ENCODE measurements around the gene CHST8.
"Not testable (repeated sequence)": the region's sequence is repeated elsewhere in the genome, so short reads cannot be mapped to it uniquely, and the experiment has no call there.

CHST8 gene

GRCh38 chr19:33691736-33692135 is 70.0 kb downstream of the CHST8 start:
- no peak for DNase-seq

- no peak for DNase-seq
Observed at GRCh38 chr19:33693678-33694077, 71.9 kb downstream of the CHST8 start.

GRCh38 chr19:33695547-33695946 is 73.8 kb downstream of the CHST8 start:
- DNase-seq = not testable (repeated sequence)

GRCh38 chr19:33697766-33698165 is 76.0 kb downstream of the CHST8 start:
- no peak for DNase-seq

- no peak for DNase-seq
Observed at GRCh38 chr19:33698576-33699435, 77.1 kb downstream of the CHST8 start.

GRCh38 chr19:33699754-33700407 is 78.1 kb downstream of the CHST8 start:
- no peak for DNase-seq

GRCh38 chr19:33700408-33701013 is 78.8 kb downstream of the CHST8 start:
- no peak for DNase-seq

GRCh38 chr19:33701565-33701964 is 79.8 kb downstream of the CHST8 start:
- DNase-seq = no peak

GRCh38 chr19:33702606-33703437 is 81.1 kb downstream of the CHST8 start:
- DNase-seq = no peak

- no peak for DNase-seq
Observed at GRCh38 chr19:33703438-33703750, 81.6 kb downstream of the CHST8 start.

GRCh38 chr19:33703821-33704220 is 82.1 kb downstream of the CHST8 start:
- DNase-seq = no peak

- no peak for DNase-seq
Observed at GRCh38 chr19:33704271-33704670, 82.5 kb downstream of the CHST8 start.

- DNase-seq = no peak
Observed at GRCh38 chr19:33705090-33705847, 83.5 kb downstream of the CHST8 start.

GRCh38 chr19:33705860-33706259 is 84.1 kb downstream of the CHST8 start:
- DNase-seq = no peak

- no peak for DNase-seq
Observed at GRCh38 chr19:33706631-33707030, 84.9 kb downstream of the CHST8 start.

- no peak for DNase-seq
Observed at GRCh38 chr19:33712268-33712667, 90.5 kb downstream of the CHST8 start.

- DNase-seq = no peak
Observed at GRCh38 chr19:33713194-33713593, 91.4 kb downstream of the CHST8 start.

- DNase-seq = no peak
Observed at GRCh38 chr19:33714149-33714548, 92.4 kb downstream of the CHST8 start.

- DNase-seq = no peak
Observed at GRCh38 chr19:33715462-33715861, 93.7 kb downstream of the CHST8 start.

GRCh38 chr19:33717878-33718277 is 96.1 kb downstream of the CHST8 start:
- no peak for DNase-seq

- DNase-seq = no peak
Observed at GRCh38 chr19:33718651-33719254, 97.0 kb downstream of the CHST8 start.

All from NCI-H524 treated with DMSO at 0.1 percent for 48 hours (cell line).